ENCODE data around the gene AQP12B.
"Not testable (repeated sequence)": the region's sequence is repeated elsewhere in the genome, so short reads cannot be mapped to it uniquely, and the experiment has no call there.

Gene AQP12B

GRCh38 chr2:240698852-240699561 lies 16.3 kb upstream of the AQP12B start:
- not testable (repeated sequence) for ATAC-seq; DNase-seq; H3K4me1 Mint-ChIP-seq; H3K27me3 Mint-ChIP-seq; H3K9me3 Mint-ChIP-seq; H3K27ac Mint-ChIP-seq; H3K4me3 Mint-ChIP-seq; H3K36me3 Mint-ChIP-seq (ENCODE audit: low read depth)

- H3K4me3 Mint-ChIP-seq; ATAC-seq; H3K4me1 Mint-ChIP-seq; H3K36me3 Mint-ChIP-seq (ENCODE audit: low read depth); H3K27ac Mint-ChIP-seq; H3K27me3 Mint-ChIP-seq; DNase-seq; H3K9me3 Mint-ChIP-seq: not testable (repeated sequence)
Observed at GRCh38 chr2:240696469-240696868, 13.8 kb upstream of the AQP12B start.

- H3K27me3 Mint-ChIP-seq; H3K4me1 Mint-ChIP-seq; ATAC-seq; DNase-seq; H3K36me3 Mint-ChIP-seq (ENCODE audit: low read depth); H3K9me3 Mint-ChIP-seq; H3K4me3 Mint-ChIP-seq; H3K27ac Mint-ChIP-seq: not testable (repeated sequence)
Observed at GRCh38 chr2:240695593-240695992, 12.9 kb upstream of the AQP12B start.

- not testable (repeated sequence) for ATAC-seq; H3K4me3 Mint-ChIP-seq; H3K36me3 Mint-ChIP-seq (ENCODE audit: low read depth); H3K9me3 Mint-ChIP-seq; DNase-seq; H3K4me1 Mint-ChIP-seq; H3K27ac Mint-ChIP-seq; H3K27me3 Mint-ChIP-seq
Observed at GRCh38 chr2:240694304-240694703, 11.6 kb upstream of the AQP12B start.

- H3K4me3 Mint-ChIP-seq; H3K27me3 Mint-ChIP-seq; H3K4me1 Mint-ChIP-seq; H3K9me3 Mint-ChIP-seq; DNase-seq; ATAC-seq; H3K36me3 Mint-ChIP-seq (ENCODE audit: low read depth); H3K27ac Mint-ChIP-seq: not testable (repeated sequence)
Observed at GRCh38 chr2:240692583-240693561, 10.2 kb upstream of the AQP12B start.

GRCh38 chr2:240691631-240692420 lies 9.1 kb upstream of the AQP12B start, which contains the start of gene AQP12A:
Gene AQP12A, plus strand, starts transcription at chr2:240691866. Its CDS starts 48 bp downstream, at chr2:240691914.
- H3K27me3 Mint-ChIP-seq; H3K4me3 Mint-ChIP-seq; DNase-seq; H3K36me3 Mint-ChIP-seq (ENCODE audit: low read depth); H3K9me3 Mint-ChIP-seq; ATAC-seq; H3K27ac Mint-ChIP-seq; H3K4me1 Mint-ChIP-seq: not testable (repeated sequence)

GRCh38 chr2:240691075-240691427 lies 8.4 kb upstream of the AQP12B start:
- H3K4me3 Mint-ChIP-seq; H3K27me3 Mint-ChIP-seq; H3K36me3 Mint-ChIP-seq (ENCODE audit: low read depth); H3K4me1 Mint-ChIP-seq; DNase-seq; H3K27ac Mint-ChIP-seq; H3K9me3 Mint-ChIP-seq: not testable (repeated sequence)
- ATAC-seq: peak; percentile 12

- not testable (repeated sequence) for H3K27ac Mint-ChIP-seq; DNase-seq; H3K36me3 Mint-ChIP-seq (ENCODE audit: low read depth); H3K4me1 Mint-ChIP-seq; H3K9me3 Mint-ChIP-seq; ATAC-seq; H3K27me3 Mint-ChIP-seq; H3K4me3 Mint-ChIP-seq
Observed at GRCh38 chr2:240690421-240691074, 7.9 kb upstream of the AQP12B start.

GRCh38 chr2:240689975-240690374 lies 7.3 kb upstream of the AQP12B start:
- no peak overlapping the region for H3K27ac Mint-ChIP-seq
- H3K9me3 Mint-ChIP-seq: no peaks in the 10 kb centered on the region
- ATAC-seq (no peak), DNase-seq (no peak)
- H3K27me3 Mint-ChIP-seq: no peaks in the 10 kb centered on the region
- H3K4me3 Mint-ChIP-seq: no peak overlapping the region
- H3K36me3 Mint-ChIP-seq (ENCODE audit: low read depth): no peaks in the 10 kb centered on the region
- peaks cover 3% of the 10 kb centered on the region for H3K4me1 Mint-ChIP-seq

GRCh38 chr2:240688553-240688919 lies 5.9 kb upstream of the AQP12B start:
- no peaks in the 10 kb centered on the region for H3K9me3 Mint-ChIP-seq
- H3K36me3 Mint-ChIP-seq (ENCODE audit: low read depth): no peaks in the 10 kb centered on the region
- H3K4me3 Mint-ChIP-seq: no peak overlapping the region
- H3K4me1 Mint-ChIP-seq: peaks cover 3% of the 10 kb centered on the region
- H3K27me3 Mint-ChIP-seq: no peaks in the 10 kb centered on the region
- ATAC-seq (no peak), DNase-seq (no peak)
- no peak overlapping the region for H3K27ac Mint-ChIP-seq

GRCh38 chr2:240687741-240688552 lies 5.3 kb upstream of the AQP12B start:
- no peak overlapping the region for H3K27ac Mint-ChIP-seq
- no peaks in the 10 kb centered on the region for H3K36me3 Mint-ChIP-seq (ENCODE audit: low read depth)

GRCh38 chr2:240687045-240687740 lies 4.5 kb upstream of the AQP12B start:
- Mint-ChIP-seq H3K9me3 (no peaks in the 10 kb centered on the region), H3K4me3 (no peak overlapping the region), H3K4me1 (peaks cover 3% of the 10 kb centered on the region), H3K27me3 (no peaks in the 10 kb centered on the region), H3K36me3 (ENCODE audit: low read depth) (no peaks in the 10 kb centered on the region), H3K27ac (no peak overlapping the region)
- ATAC-seq (no peak), DNase-seq (no peak)

More at GRCh38 chr2:240687741-240688552, 5.3 kb upstream of the AQP12B start:
- ATAC-seq (no peak), DNase-seq (no peak)
- H3K4me1 Mint-ChIP-seq: peaks cover 3% of the 10 kb centered on the region
- H3K9me3 Mint-ChIP-seq: no peaks in the 10 kb centered on the region
- no peak overlapping the region for H3K4me3 Mint-ChIP-seq
- H3K27me3 Mint-ChIP-seq: no peaks in the 10 kb centered on the region

GRCh38 chr2:240686460-240686859 lies 3.8 kb upstream of the AQP12B start:
- Mint-ChIP-seq H3K4me1 (peaks cover 3% of the 10 kb centered on the region), H3K4me3 (no peak overlapping the region), H3K27me3 (no peaks in the 10 kb centered on the region), H3K9me3 (no peaks in the 10 kb centered on the region), H3K27ac (peak overlapping the region; percentile 25), H3K36me3 (ENCODE audit: low read depth) (no peaks in the 10 kb centered on the region)
- DNase-seq (no peak), ATAC-seq (no peak)

Measured in activated naive CD8-positive, alpha-beta T cell treated with anti-CD3 and anti-CD28 coated beads, Interleukin-2, amount 50 U/mL, for 24 hours (primary cell).